ENCODE data around the gene RAET1E.
"Not testable (repeated sequence)": the region's sequence is repeated elsewhere in the genome, so short reads cannot be mapped to it uniquely, and the experiment has no call there.

Gene RAET1E

DNA sequence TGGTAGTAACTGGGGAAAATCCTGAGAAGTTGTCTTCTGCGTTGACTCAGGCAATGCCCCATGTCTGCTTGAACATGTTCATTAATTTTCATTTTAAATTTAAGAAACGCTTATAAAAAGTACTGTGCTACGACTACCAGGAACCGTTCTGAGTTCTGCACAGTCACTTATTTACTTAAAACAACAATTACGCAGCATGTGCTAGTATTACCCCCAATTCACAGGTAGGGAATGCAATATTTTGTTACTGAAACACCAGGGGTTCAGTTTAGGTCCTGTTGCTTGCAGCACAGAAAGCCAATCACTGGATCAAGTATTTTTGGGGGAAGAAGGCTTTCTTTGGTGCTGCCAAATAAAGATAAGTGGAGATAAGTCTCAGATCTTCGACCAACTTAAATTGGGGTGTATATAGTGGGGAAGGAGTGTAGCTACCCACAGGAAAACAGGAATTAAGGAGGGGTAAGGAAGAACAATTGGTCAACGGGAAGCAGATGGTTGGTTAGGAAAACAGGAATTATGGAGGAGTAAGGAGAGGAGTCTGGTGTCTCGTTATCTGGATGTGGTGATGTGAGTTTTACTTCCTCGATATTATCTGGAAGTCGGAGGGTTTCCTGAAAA is 28.5 kb downstream of the RAET1E start:
- H3K4me3 ChIP-seq (ENCODE audit: low read length) = no peak overlapping the region
- DNase-seq (ENCODE audit: low read depth) = no peak
- TF ChIP-seq, protein P1, sequence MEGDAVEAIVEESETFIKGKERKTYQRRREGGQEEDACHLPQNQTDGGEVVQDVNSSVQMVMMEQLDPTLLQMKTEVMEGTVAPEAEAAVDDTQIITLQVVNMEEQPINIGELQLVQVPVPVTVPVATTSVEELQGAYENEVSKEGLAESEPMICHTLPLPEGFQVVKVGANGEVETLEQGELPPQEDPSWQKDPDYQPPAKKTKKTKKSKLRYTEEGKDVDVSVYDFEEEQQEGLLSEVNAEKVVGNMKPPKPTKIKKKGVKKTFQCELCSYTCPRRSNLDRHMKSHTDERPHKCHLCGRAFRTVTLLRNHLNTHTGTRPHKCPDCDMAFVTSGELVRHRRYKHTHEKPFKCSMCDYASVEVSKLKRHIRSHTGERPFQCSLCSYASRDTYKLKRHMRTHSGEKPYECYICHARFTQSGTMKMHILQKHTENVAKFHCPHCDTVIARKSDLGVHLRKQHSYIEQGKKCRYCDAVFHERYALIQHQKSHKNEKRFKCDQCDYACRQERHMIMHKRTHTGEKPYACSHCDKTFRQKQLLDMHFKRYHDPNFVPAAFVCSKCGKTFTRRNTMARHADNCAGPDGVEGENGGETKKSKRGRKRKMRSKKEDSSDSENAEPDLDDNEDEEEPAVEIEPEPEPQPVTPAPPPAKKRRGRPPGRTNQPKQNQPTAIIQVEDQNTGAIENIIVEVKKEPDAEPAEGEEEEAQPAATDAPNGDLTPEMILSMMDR (conservative IDR thresholded peaks at IDR 0.05; ENCODE audit: low read depth, low read length) = no peak

DNA sequence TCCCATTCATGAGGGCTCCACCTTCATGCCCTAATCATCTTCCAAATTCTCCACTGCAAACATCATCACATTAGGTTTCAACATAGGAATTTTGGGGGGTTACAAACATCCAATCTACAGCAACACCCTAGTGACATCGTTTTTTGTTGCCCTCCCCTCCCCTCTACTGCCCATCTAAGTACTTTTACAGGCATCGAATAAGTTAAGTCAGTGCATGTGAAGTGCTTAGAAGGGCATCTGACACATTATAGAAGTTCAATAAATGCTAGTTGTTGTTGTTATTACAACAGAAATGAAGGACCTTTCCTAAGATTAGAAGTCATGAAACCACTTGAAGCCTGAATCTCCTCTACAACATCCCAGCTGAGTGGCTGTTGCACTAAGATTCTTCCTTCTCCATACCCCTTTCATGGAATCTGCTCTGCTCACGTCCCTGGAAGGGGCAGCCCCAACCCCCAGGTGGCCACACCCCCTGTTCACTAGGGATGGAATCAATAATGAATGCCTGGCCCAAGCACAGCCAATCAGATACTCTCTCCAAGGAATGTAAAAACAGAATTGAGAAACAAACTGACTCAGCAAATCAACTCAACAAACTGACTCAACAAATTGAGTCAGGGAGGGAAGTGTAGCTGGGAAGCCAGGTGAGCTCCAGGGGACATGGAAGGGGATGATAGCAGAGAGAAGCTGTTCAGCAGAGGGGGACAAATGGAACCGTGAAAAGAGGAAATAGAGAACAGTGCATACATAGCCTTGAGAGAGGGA is 29.9 kb downstream of the RAET1E start:
- H3K4me3 ChIP-seq (ENCODE audit: low read length) = no peak overlapping the region
- DNase-seq (ENCODE audit: low read depth) = no peak
- TF ChIP-seq, protein P1 (conservative IDR thresholded peaks at IDR 0.05; ENCODE audit: low read depth, low read length) = no peak

DNA sequence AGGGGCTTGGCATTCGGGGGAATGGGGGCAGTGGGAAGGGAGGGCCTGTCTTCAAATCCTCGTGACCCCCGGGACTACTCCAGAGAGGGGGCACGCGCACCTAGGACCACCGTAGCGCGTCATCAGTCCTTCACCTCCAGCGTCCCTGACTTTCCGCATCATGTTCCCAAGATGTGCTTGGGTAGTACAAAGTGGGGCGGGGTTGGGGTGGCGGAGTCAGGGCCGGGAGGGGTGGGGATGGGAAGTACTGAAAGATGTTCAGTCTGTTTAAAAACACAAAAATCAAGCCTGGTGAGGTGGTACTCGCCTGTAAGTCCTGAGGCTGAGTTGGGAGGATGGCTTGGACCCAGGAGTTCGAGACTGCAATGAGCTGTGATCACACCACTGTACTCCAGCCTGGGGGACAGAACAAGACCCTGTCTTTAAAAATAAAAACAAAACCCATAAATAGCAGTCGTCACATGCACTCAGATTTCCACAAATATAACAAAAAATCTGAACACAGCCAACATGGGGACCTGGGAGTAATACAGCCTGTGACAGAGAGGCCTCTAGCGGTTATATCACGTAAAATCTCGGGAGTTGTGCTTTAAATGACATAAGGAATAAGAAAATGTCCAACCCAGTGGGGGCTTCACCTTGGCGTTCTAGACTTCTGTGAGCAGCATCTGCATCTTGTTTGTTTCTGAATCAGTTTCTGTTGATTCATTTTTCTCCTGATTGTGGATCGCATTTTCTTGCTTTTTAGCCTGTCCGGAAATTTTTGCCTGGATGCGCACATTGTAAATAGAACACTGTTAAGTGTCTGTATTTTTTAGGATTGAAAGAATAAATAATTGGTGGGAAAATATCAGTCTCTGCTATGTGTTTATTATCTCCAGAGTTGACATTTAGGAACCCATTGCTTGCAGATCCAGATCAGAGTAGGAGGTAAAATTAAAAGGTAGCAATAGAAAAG is 33.1 kb downstream of the RAET1E start:
- TF ChIP-seq, protein P1 (conservative IDR thresholded peaks at IDR 0.05; ENCODE audit: low read depth, low read length) = peak; percentile 76
- peak overlapping the region; percentile 66 for H3K4me3 ChIP-seq (ENCODE audit: low read length)
- no peak for DNase-seq (ENCODE audit: low read depth)

DNA sequence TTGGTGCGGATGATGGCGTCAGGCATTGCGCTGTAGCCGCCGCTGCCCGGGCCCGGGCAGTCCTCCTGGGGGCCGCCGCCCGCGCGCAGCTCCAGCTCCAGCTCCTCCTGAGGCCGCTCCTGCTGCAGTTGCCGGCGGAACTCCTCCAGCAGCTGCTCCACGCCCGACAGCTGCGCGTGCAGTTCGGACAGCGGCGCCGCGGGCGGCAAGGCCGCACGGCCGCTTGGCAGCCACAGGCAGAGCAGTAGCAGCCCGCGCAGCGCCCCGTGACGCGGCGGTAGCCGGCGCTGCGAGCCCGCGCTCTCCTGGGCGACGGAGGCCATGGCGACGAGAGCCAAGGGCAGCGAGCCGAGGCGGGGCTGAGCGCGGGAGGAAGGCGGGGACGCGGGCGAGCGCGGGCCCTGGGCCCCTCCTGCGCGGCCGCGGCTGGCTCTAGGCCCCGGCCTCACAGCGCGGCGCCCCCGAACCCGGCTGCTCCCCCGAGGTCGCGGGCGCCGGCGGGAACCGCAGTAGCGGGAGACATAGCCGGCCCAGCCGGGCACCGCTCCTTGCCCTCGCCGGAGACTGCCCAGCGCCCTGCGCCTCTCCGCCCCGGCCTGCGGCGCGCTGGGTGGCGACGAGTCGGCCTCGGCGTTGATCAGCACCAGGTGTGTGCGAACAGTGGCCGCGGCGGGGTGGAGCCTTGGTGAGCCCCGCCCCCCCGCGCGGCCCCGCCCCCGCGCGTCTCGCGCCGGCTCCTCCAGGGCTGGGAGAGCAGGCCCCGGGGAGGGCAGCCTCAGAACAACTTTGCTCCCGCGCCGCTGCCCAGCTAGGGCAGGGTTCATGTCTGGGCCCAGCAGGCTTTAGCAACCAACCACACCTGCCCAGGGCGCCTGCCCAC is 34.0 kb downstream of the RAET1E start, which contains the start of gene LRP11:
Gene LRP11, minus strand, starts transcription at position 662 of the 880 bp plus-strand sequence. Its CDS starts 339 bp downstream, at position 323.
- peak; percentile 46 for DNase-seq (ENCODE audit: low read depth)
- H3K4me3 ChIP-seq (ENCODE audit: low read length) = peak within 1 kb of the TSS; percentile 66
- TF ChIP-seq, protein P1 (conservative IDR thresholded peaks at IDR 0.05; ENCODE audit: low read depth, low read length) = no peak

DNA sequence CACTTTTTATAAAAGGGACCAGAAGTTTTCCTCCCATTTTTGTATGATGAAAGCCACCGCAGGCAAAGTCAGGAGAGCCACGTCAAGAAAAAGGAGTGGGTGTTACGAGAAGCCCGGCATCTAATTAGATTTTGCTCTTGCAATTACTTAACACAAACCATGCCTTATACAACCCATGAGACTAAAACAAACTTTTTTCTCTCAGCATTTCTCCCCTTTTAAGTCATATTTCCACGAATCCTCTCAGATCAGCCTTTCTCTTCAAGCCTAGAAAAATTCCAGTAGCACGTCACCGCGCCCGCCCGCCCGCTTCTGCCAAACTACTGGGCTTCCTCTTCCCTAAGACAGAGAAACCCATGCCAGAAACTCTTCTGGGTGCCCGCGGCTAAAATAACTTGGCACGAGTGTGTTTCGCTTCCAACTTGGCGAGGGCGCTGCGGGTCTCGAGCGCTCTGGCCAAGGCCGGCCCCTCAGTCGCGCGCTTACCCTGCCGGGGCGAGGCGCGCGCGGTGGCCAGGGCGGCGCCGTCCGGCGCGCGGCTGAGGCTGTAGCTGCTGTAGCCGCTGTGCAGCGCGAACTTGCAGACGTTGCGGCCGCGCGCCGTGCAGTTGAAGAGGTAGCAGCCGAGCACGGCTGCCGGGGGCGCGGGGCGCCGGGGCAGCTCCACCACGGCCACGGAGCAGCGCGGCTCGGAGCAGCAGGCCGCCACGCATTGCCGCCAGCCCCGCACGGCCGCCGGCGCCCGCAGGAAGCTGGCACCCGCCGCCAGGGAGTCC is 34.8 kb downstream of the RAET1E start:
- TF ChIP-seq, protein P1 (conservative IDR thresholded peaks at IDR 0.05; ENCODE audit: low read depth, low read length) = no peak
- DNase-seq (ENCODE audit: low read depth) = no peak
- peak overlapping the region; percentile 66 for H3K4me3 ChIP-seq (ENCODE audit: low read length)

DNA sequence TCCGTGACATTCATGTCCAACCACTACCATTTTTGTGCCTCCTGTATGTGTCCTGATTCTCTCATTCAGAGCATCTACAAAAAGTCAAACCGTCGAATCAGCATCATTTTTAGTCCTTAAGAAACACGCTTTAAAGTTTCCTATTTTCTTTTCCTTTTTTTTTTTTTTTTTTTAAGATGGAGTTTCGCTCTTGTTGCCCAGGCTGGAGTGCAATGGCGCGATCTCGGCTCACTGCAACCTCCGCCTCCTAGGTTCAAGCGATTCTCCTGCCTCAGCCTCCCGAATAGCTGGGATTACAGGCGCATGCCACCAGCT is 35.5 kb downstream of the RAET1E start:
- not testable (repeated sequence) for DNase-seq (ENCODE audit: low read depth)
- H3K4me3 ChIP-seq (ENCODE audit: low read length) = peak overlapping the region; percentile 66

Data from retinal pigment epithelial cell (primary cell).